K562 (cell line): ENCODE measurements around the gene FBLN2. TPM values are rescaled to one million over a fixed set of nuclear protein-coding genes. Genes with fewer than 3 reads are reported as not detected.
A peak's percentile ranks its signal among the peaks of the same experiment; 100 is the strongest.

Experiments
- CAMTA2 ChIP-seq: fragments of 250-450 bp; sonication (Bioruptor Pico); conservative IDR thresholded peaks from 2 replicates; pipeline ENCODE4 v1.5.1; 2022
- ELK1 ChIP-seq: sonication (generic); formaldehyde crosslinking; IDR thresholded peaks from 2 replicates; pipeline ENCODE4 v1.8.1; 2022; ENCODE audit warnings: missing genetic modification reagents
- FOXA3 ChIP-seq, 2 experiments: fragments of 450-650 bp in 1 of 2; sonication (generic) in 1 of 2; formaldehyde crosslinking; IDR thresholded peaks in 1 of 2; conservative IDR thresholded peaks in 1 of 2; 2 replicates each; pipeline versions ENCODE4 v1.4.0 to v1.8.0; 2020 to 2022; ENCODE audit warnings: mild to moderate bottlenecking in 2 of 2, missing genetic modification reagents in 1 of 2
- GATAD2B ChIP-seq: fragments of 450-650 bp; IDR thresholded peaks from 2 replicates; pipeline ENCODE4 v1.6.1; 2017; ENCODE audit warnings: mild to moderate bottlenecking, borderline replicate concordance
- L3MBTL2 ChIP-seq: fragments of 450-650 bp; IDR thresholded peaks from 2 replicates; pipeline ENCODE4 v1.6.1; 2016; ENCODE audit warnings: mild to moderate bottlenecking, moderate library complexity
- MLX ChIP-seq, 2 experiments: fragments of 450-650 bp in 1 of 2; sonication (generic) in 1 of 2; formaldehyde crosslinking; conservative IDR thresholded peaks; 2 replicates each; pipeline versions ENCODE4 v1.4.0 to v1.8.1; 2020 to 2022; ENCODE audit warnings: mild to moderate bottlenecking in 1 of 2, missing genetic modification reagents in 1 of 2
- PREB ChIP-seq: sonication (generic); formaldehyde crosslinking; IDR thresholded peaks from 2 replicates; pipeline ENCODE4 v1.8.1; 2023; ENCODE audit warnings: mild to moderate bottlenecking, missing genetic modification reagents
- PTBP1 ChIP-seq: fragments of 200-400 bp; formaldehyde crosslinking; IDR thresholded peaks from 2 replicates; pipeline ENCODE4 v1.6.1; 2017; ENCODE audit warnings: low read depth, low read length
- RBM14 ChIP-seq: fragments of 200-400 bp; formaldehyde crosslinking; IDR thresholded peaks from 2 replicates; pipeline ENCODE4 v1.6.1; 2018; ENCODE audit warnings: low read depth, mild to moderate bottlenecking, low read length, moderate library complexity, borderline replicate concordance; ENCODE audit not compliant: insufficient read depth
- SNRNP70 ChIP-seq: fragments of 200-400 bp; formaldehyde crosslinking; optimal IDR thresholded peaks from 2 replicates; pipeline ENCODE3; 2017; ENCODE audit warnings: low read depth, low read length
- SPI1 ChIP-seq: IDR thresholded peaks from 2 replicates; pipeline ENCODE4 v1.6.1; 2011; ENCODE audit warnings: low read depth, low read length, control low read depth, borderline replicate concordance
- ZBTB7A ChIP-seq: IDR thresholded peaks from 2 replicates; pipeline ENCODE4 v1.6.1; 2011; ENCODE audit warnings: low read depth, mild to moderate bottlenecking, low read length, moderate library complexity, borderline replicate concordance; ENCODE audit not compliant: control insufficient read depth
- ZNF121 ChIP-seq: sonication (generic); formaldehyde crosslinking; conservative IDR thresholded peaks from 2 replicates; pipeline ENCODE4 v1.8.0; 2022; ENCODE audit warnings: missing genetic modification reagents
- ZNF311 ChIP-seq: fragments of 250-450 bp; sonication (Bioruptor Pico); IDR thresholded peaks from 2 replicates; pipeline ENCODE4 v1.4.0; 2020; ENCODE audit warnings: mild to moderate bottlenecking, moderate library complexity
- ZNF764 ChIP-seq: fragments of 250-450 bp; sonication (Bioruptor Pico); IDR thresholded peaks from 2 replicates; pipeline ENCODE4 v1.4.0; 2020; ENCODE audit warnings: low read depth, mild to moderate bottlenecking, moderate library complexity
- polyA plus RNA-seq, 8 experiments: library from polyadenylated mRNA; depleted of rRNA in 4 of 8; stranded (reverse) in 5 of 8; unstranded in 3 of 8; fragments of >200 nt; fragmentation: Nextera tagmentation in 2 of 8; fragmentation: Illumina TruSeq in 1 of 8; extraction: Ambion mirVana in 2 of 8; extraction: Trizol in 1 of 8; gene quantifications; 2 replicates each; pipeline versions ENCODE4 v1.2.1 to v1.2.3, GENCODE V29; 2011 to 2014; ENCODE audit warnings: inconsistent platforms in 1 of 8, missing spikeins in 1 of 8
- total RNA-seq, 7 experiments: library from RNA; depleted of rRNA in 6 of 7; stranded (reverse); fragments of >200 nt in 6 of 7; fragmentation: Illumina TruSeq in 2 of 7; extraction: Trizol in 2 of 7; gene quantifications; 2 replicates each; pipeline versions ENCODE4 v1.2.1 to v1.2.3, GENCODE V29; 2011 to 2021; ENCODE audit warnings: low replicate concordance in 1 of 7
- TF ChIP-seq, protein P1 (sequence below): sonication (generic); formaldehyde crosslinking; IDR thresholded peaks from 2 replicates; pipeline ENCODE4 v1.4.0; 2020; ENCODE audit warnings: mild to moderate bottlenecking, missing genetic modification reagents
- TF ChIP-seq, protein P2 (sequence below): IDR thresholded peaks from 2 replicates; pipeline ENCODE4 v1.6.1; 2011; ENCODE audit not compliant: insufficient read length; ENCODE audit errors: extremely low read depth

Gene FBLN2
- total and polyA plus RNA-seq, 9 of the 15 experiments (the other 6 are each of a cell fraction or from before 2014, with no cell fraction given) = 0.03 to 0.10 (median 0.04) TPM; not detected in 6

DNA sequence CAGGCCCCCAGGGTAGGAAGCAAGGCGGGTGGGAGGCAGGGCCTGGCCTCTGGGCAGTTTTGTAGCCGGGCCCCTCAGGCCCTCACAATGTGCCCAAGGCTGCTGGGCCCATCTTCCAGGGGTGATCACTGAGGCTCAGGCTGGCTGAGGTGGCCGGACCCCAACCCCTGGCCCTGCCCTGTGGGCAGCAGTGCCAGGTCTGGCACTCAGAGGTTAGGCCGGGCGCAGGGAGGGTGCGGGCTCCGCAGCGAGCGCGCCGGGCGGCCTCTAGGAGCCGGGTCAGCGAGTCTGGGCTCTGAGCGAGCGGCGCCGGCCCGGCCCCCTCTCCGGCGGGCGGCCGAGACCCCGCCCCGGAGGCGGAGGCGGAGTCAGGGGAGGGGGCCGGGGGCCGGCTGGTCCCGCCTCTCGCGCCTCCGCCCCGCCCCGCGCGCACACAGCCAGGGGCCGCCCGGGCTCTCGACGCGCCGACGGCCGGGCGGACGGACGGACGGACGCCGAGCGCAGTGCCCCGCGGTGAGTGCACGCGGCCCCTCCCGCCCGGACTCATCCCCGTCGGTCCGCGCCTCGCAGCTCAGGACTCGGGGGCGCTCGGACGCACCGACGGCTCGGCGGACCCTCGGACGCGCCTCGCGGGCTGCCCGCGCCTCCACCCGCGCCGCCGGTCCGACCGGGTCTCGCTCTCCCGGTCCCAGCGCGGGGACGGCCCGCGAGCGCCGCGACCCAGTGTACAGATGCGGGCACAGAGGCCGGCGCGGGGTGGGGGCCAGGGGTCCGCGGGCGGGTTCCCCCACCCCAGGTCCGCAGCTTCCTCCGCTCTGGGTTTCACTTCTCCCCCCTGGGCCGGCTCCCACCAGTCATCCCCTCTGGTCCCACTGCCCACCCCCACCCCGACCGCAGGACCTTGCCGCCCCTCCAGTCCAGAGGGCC, at the start of gene FBLN2 (continued):
- TF ChIP-seq, protein P1, sequence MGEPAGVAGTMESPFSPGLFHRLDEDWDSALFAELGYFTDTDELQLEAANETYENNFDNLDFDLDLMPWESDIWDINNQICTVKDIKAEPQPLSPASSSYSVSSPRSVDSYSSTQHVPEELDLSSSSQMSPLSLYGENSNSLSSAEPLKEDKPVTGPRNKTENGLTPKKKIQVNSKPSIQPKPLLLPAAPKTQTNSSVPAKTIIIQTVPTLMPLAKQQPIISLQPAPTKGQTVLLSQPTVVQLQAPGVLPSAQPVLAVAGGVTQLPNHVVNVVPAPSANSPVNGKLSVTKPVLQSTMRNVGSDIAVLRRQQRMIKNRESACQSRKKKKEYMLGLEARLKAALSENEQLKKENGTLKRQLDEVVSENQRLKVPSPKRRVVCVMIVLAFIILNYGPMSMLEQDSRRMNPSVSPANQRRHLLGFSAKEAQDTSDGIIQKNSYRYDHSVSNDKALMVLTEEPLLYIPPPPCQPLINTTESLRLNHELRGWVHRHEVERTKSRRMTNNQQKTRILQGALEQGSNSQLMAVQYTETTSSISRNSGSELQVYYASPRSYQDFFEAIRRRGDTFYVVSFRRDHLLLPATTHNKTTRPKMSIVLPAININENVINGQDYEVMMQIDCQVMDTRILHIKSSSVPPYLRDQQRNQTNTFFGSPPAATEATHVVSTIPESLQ (CRISPR knock-in tag) = no peak
- TF ChIP-seq MLX (CRISPR knock-in tag; conservative IDR thresholded peaks at IDR 0.05) (no peak), PTBP1 (no peak), ZBTB7A (peak; percentile 78; the same call in 1 of the 2 replicates), ZNF764 (CRISPR knock-in tag) (no peak), FOXA3 (CRISPR knock-in tag; conservative IDR thresholded peaks at IDR 0.05 in 1 of 2, IDR thresholded peaks at IDR 0.05 in 1 of 2) (no peak), SPI1 (no peak), ZNF121 (no peak), SNRNP70 (no peak), ZNF311 (CRISPR knock-in tag) (no peak), CAMTA2 (CRISPR knock-in tag) (no peak), RBM14 (0 out of 2 replicates have a peak, but pooled peaks have one; percentile 27), ELK1 (0 out of 2 replicates have a peak, but pooled peaks have one; percentile 15), PREB (no peak), L3MBTL2 (0 out of 2 replicates have a peak, but pooled peaks have one; percentile 15), GATAD2B (0 out of 2 replicates have a peak, but pooled peaks have one; percentile 27)
- TF ChIP-seq, protein P2, sequence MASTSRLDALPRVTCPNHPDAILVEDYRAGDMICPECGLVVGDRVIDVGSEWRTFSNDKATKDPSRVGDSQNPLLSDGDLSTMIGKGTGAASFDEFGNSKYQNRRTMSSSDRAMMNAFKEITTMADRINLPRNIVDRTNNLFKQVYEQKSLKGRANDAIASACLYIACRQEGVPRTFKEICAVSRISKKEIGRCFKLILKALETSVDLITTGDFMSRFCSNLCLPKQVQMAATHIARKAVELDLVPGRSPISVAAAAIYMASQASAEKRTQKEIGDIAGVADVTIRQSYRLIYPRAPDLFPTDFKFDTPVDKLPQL = no peak
